Epithelial cell of esophagus (primary cell): Measurements from ENCODE around the gene ZSWIM1.

Source experiments
- DNase-seq: peaks from one replicate; pipeline ENCODE4 v3.0.0; 2010; ENCODE audit warnings: low read depth
- H3K4me3 ChIP-seq: 2 replicates; pipeline ENCODE4 v1.5.1; 2011; ENCODE audit warnings: mild to moderate bottlenecking, low read length, control low read depth
- TF ChIP-seq, protein P1 (sequence below): IDR thresholded peaks from 2 replicates; pipeline ENCODE4 v1.5.1; 2011; ENCODE audit warnings: low read depth, mild to moderate bottlenecking, low read length, control low read depth, inconsistent platforms; ENCODE audit not compliant: insufficient read depth; ENCODE audit errors: missing control alignments

Gene ZSWIM1

DNA sequence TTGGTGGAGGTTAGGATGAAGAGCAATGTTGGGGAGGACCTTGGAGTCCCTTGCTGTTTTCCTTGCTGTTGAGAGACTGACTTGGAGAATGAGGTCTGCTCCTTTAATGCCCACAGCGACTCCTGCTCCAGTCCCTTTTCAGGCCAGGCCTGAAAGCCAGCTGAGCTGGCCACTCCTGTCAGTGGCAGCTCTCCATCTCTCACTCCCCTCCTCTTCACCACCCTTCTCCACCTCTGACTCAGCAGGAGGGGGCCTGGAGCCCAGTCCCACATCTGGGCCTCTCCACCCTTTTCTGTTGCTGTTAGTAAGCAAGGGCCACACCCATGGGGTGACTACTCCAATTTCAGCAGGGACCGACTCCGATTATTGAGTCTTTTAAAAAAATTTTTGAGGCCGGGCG lies 45.2 kb upstream of the ZSWIM1 start:
- H3K4me3 ChIP-seq = no peak overlapping the region
- DNase-seq = peak; percentile 40
- TF ChIP-seq, protein P1, sequence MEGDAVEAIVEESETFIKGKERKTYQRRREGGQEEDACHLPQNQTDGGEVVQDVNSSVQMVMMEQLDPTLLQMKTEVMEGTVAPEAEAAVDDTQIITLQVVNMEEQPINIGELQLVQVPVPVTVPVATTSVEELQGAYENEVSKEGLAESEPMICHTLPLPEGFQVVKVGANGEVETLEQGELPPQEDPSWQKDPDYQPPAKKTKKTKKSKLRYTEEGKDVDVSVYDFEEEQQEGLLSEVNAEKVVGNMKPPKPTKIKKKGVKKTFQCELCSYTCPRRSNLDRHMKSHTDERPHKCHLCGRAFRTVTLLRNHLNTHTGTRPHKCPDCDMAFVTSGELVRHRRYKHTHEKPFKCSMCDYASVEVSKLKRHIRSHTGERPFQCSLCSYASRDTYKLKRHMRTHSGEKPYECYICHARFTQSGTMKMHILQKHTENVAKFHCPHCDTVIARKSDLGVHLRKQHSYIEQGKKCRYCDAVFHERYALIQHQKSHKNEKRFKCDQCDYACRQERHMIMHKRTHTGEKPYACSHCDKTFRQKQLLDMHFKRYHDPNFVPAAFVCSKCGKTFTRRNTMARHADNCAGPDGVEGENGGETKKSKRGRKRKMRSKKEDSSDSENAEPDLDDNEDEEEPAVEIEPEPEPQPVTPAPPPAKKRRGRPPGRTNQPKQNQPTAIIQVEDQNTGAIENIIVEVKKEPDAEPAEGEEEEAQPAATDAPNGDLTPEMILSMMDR = no peak

DNA sequence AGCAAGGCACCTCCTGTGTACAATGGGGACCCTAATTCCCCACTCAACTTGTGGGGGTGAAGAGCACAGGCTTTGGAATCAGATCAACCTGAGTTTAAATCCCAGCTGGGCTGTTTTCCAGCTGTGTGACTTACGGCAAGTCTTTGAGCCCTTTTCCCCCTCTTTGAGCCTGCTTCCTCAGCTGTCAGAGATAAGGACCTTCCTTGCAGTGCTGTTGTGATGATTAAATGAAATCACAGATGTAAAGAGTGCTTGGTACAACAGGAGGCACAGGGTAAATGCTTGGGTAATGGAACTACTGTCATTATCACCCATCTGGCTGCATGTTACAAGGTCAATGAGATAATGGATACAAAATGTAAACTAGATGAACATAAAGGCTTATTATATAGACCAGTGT lies 44.2 kb upstream of the ZSWIM1 start:
- H3K4me3 ChIP-seq = no peak overlapping the region
- TF ChIP-seq, protein P1 = no peak
- DNase-seq = no peak

DNA sequence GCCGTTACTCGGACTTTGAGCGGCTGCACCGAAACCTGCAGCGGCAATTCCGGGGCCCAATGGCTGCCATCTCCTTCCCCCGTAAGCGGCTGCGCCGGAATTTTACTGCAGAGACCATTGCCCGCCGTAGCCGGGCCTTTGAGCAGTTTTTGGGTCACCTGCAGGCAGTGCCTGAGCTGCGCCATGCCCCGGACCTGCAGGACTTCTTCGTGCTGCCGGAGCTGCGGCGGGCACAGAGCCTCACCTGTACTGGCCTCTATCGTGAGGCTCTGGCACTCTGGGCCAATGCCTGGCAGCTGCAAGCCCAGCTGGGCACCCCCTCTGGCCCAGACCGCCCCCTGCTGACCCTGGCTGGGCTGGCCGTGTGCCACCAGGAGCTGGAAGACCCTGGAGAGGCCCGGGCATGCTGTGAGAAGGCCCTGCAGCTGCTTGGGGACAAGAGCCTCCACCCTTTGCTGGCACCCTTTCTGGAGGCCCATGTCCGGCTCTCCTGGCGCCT lies 40.3 kb upstream of the ZSWIM1 start:
- DNase-seq = no peak
- TF ChIP-seq, protein P1 = no peak
- no peak overlapping the region for H3K4me3 ChIP-seq

DNA sequence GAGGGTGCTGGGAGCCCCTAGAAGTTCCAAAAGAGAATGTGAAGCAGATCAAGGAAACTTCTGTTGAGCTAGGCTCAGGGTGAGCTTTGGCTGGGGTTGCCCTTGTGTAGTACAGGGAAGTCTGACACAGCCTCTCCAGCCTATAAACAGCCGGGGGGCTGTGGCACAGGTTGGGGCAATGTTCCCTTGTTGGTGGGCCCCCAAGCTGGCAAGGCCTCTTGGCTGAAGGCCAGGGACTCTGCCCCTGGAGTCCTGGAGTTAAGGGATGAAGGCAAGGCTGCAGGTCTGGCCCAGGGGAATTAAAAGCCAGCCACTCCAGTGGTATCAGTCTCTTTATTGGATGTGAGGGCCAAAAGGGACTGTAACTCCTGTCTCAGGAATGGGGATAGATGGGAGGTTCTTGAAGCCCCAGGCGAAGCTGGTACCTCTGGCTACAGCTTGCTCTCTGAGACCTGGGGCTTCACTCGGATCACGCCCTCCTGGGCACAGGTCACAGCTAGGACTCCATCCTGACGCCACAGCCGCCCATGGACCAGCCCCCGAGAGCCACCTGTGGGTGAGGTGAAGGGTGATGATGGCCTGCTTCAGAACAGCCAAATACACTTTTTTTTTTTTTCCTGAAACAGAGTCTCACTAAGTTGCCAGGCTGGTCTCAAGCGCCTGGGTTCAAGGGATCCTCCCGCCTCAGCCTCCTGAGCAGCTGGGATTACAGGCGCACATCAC lies 39.5 kb upstream of the ZSWIM1 start:
- TF ChIP-seq, protein P1 = no peak
- DNase-seq = no peak
- no peak overlapping the region for H3K4me3 ChIP-seq

DNA sequence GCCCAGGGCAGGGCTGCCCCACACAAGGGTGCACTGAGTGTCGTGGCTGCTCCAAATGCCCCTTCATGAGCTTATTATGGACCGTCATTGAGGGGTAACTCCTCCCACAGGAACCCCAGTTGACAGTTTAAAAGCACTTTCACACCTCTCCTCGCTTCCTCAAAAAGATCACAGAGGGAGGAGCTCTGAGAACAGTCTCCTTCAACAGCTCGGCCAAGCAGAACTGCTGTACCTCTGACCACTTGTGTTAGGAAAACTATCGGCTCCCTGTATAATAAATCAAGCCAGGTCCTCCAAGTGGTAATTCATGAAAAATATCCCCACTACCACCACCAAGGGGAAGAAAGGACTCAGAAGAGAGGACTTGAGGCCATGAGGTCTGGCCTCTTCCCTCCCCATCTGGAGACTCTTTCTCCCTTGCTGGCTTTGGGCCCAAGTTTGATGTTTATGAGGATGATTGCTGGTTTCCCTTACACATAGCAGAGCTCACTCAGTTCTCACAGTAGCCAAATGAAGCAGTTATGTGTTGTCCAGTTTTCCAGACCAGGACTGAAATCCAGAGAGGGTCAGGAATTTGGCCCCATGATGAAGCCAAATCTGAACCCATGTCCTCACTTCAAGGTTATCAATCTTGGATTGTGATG lies 38.7 kb upstream of the ZSWIM1 start:
- no peak for DNase-seq
- H3K4me3 ChIP-seq = no peak overlapping the region
- TF ChIP-seq, protein P1 = no peak

DNA sequence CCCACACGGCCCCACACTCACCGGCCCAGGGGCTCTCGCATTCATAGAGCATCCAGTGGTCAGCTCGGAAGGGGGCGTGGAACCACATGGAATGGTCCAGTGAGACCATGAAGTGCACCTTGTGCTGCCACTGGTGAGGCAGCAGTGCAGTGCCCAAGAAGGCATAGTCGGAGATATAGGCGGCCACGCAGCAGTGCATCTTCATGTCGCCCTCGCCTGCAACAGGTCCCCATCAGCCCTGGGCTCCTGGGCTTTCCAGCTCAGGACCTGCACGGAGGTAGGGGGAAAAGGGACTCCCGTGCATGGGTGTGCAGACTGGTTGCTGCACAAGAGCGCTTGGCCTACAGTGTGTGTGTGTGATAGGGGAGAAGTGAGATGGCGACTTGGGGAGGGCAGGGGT lies 37.5 kb upstream of the ZSWIM1 start:
- TF ChIP-seq, protein P1 = no peak
- no peak overlapping the region for H3K4me3 ChIP-seq
- DNase-seq = no peak
